Measurements from ENCODE around the gene KCNA1.

- TF ChIP-seq EZH2phosphoT487 (IDR thresholded peaks at IDR 0.05; ENCODE audit: insufficient read depth, low read depth) (no peak), EZH2 (IDR thresholded peaks at IDR 0.05; ENCODE audit: insufficient read depth, poor library complexity, severe bottlenecking) (no peak)
Measured at GRCh38 chr12:4958697-4959375, 49.1 kb downstream of the KCNA1 start.

All from GM23248 (cell line).